GM18498 (cell line): Measurements from ENCODE around the gene GKN2.
"Not testable (repeated sequence)": the region's sequence is repeated elsewhere in the genome, so short reads cannot be mapped to it uniquely, and the experiment has no call there.

Source experiments
- ATAC-seq: cut with Tn5 transposase; IDR thresholded peaks from one replicate; pipeline ENCODE4 v1.9.1; 2021; ENCODE audit warnings: mild to moderate bottlenecking, moderate library complexity; ENCODE audit not compliant: unreplicated experiment

GKN2 gene

DNA sequence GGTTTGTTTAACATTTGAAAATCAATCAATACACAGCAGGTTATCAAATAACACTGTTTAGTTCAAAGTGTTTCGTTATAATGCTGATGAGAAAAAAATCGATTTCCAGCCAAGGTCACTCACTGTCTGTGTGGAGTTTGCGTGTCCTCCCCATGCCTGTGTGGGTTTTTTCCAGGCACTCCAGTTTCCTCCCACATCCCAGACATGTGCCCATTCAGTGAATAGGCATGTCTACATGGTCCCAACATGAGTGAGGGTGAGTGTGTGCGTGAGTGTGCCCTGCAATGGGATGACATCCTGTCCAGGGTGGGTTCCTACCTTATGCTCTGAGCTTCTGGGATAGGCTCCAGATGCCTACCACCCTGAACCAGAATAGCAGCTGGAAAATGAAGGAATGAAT lies 8.7 kb upstream of the GKN2 start:
- no peak for ATAC-seq

DNA sequence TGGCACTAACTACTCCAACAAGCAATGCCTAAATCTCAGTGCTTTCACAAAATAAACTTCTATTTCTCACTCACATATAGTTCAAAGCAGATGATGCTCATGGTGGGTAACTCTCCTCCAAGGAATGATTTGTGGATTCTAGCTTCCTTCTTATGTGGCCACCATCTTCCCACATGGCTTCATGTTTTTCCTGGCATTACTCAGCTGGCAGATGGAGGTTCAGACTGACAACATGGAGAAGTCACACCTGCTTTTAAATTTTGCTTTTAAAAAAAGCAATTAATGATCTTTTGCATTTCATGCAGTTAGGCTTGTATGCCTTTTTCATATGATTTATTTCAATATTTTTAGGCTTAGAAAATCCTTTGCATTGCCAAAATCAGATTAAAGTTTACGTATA lies 6.3 kb upstream of the GKN2 start:
- ATAC-seq, result no peak

DNA sequence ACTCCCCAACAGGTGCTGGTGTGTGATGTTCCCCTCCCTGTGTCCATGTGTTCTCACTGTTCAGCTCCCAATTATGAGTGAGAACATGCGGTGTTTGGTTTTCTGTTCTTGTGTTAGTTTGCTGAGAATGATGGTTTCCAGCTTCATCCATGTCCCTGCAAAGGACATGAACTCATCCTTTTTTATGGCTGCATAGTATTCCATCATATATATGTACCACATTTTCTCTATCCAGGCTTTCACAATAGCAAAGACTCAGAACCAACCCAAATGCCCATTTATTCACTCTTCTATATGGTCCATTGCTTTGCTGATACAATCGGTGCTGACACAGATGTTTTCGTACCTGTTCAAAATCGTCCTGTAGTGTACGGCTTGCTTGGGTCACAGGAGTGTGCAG lies 2.7 kb upstream of the GKN2 start:
- ATAC-seq, result not testable (repeated sequence)

DNA sequence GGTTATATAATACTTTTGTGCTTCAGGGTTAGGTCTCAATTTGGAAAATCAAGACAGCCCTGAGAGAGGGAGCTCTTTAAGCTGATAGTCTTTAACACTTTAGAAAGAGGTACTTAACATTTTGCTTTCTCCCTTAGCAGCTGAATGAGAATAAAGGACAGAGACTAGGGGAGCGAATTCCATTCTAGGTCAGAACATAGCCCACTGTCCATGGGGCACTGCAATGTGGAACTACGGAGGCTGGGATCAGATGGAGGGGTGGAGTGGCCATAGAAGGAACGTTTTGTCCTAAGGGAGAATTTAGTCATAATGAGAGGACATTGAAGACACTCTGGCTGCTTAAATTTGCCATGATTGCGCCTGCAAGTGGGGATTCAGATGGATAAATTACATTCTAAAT lies 794 bp downstream of the GKN2 start:
- no peak for ATAC-seq

DNA sequence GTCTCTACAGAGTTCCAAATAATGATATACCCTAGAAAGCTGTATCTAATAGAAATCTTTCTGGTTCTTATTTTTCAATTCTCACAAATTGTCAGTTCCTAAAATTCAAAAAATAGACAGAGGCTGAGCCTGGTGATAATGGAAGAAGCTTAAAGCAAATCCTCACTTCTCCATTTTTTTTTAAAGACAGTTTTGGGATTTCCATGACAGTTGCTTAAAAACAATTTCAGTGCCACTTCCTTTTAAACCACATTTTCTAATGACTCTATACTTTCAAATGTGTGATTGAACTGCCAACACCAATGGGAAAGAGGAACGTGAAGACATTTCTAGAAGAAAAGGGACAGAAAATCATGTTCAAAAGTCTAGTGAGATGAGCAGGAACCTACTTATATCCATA lies 4.0 kb downstream of the GKN2 start:
- no peak for ATAC-seq

DNA sequence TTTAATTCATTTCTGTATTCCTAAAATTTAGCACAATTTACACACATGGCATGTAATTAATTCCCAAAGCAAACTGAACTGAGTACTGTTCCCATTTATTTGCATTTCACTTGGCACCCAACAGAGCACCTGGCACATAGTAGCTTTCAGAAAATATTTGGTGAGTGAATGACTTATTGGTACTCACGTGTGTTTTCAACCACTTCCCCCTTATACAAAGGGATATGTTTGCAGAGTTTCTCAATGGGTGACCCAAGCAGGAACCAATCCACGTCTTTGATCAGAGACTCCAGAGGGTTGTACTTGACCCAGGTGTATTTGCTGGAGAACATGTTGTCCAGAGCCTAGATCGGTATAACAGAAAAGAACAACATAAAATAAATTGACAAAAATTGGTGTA lies 6.6 kb downstream of the GKN2 start:
- no peak for ATAC-seq

DNA sequence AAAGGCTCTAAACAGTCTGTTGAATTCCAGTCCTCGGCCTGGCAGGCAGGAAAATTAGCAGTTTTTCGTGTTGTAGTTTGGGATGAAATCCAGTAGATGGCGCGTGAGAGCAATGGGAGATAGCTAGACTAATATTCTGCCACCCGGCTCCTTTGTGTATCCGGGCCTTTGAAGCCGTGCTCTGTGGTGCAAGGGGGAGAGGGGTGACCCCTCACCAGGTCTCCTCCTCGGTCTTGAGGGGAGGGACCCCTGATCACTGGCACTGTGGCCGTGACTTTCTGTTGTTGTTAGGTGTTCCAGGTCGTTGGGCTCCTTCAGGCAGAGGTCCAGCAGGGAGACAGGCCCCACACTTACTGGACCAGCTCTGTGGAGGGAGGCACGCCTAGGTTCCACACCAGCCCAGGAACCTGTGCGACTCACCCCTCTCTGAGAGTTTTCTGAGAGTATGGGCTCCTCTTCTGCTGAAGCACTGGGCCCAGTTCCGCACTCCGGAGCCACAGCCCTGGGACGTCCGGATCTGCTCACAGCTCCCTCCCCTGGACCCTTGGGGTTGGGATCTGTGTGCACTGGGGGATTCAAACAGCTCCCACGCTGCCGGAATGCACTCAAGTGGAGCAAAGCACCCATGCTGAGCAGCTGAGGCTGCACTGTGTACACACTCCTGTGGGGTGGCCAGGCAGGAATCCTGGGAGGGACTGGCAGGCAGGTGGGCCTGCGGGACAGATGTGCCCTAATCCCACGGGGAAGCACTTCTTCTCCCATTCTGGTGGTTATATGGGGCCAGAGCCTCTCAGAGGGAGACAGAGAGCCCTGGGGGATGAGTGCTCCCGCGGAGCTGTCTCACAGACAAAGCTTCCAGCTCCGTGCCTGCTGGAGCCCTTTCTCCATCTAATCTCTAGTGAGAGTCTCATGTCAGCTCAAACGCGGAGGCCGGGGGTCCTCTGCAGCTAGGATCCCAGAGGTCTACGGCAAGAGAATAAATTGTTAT lies 8.8 kb downstream of the GKN2 start:
- ATAC-seq, result no peak

DNA sequence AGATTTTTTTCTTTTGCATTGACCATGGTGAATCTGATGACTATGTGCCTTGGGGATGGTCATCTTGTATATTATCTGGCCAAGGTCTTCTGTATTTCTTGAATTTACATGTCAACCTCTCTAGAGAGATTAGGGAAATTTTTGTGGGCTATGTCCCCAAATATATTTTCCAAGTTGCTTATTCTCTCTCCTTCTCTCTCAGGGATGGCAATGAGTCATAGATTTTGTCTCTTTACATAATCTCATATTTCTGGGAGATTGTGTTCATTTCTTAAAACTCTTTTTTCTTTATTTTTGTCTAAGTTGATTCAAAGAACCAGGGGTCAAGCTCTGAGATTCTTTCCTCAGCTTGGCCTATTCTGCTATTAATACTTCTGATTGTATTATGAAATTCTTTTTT lies 9.9 kb downstream of the GKN2 start:
- ATAC-seq, result no peak

DNA sequence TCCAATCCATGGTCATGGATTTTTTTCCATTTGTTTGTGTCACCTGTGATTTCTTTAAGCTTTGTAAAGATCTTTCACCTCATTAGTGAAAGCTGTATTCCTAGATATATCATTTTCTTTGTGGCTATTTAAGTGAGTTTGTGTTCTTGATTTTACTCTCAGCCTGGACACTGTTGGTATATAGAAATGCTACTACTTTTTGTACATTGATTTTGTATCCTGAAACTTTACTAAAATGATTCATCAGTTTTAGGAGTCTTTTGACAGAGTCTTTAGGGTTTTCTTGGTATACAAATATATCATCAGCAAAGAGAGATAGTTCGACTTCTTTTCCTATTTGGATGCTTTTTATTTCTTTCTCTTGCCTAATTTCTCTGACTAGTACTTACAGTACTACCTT lies 12.3 kb downstream of the GKN2 start:
- no peak for ATAC-seq

DNA sequence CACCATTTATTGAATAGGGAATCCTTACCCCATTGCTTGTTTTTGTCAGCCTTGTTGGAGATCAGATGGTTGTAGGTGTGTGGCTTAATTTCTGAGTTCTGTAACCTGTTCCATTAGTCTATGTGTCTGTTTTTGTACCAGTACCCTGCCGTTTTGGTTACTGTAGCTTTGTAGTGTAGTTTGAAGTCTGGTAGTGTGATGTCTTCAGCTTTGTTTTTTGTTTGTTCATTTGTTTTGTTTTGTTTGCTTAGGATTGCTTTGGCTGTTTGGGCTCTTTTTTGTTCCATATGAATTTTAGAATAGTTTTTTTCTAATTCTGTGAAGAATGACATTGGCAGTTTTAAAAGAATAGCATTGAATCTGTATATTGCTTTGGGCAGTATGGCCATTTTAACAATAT lies 12.7 kb downstream of the GKN2 start:
- no peak for ATAC-seq

DNA sequence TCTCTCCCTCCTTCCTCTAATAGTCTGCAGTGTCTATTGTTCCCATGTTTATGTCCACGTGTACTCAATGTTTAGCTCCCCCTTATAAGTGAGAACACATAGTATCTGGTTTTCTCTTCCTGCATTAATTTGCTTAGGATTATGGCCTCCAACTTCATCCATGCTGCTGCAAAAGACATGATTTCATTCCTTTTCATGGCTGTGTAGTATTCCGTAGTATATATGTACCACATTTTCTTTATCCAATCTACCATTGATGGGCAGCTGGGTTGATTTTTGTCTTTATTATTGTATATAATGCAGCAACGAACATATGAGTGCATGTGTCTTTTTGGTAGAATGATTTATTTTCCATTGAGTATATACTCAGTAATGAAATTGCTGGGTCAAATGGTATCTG lies 13.8 kb downstream of the GKN2 start:
- no peak for ATAC-seq

DNA sequence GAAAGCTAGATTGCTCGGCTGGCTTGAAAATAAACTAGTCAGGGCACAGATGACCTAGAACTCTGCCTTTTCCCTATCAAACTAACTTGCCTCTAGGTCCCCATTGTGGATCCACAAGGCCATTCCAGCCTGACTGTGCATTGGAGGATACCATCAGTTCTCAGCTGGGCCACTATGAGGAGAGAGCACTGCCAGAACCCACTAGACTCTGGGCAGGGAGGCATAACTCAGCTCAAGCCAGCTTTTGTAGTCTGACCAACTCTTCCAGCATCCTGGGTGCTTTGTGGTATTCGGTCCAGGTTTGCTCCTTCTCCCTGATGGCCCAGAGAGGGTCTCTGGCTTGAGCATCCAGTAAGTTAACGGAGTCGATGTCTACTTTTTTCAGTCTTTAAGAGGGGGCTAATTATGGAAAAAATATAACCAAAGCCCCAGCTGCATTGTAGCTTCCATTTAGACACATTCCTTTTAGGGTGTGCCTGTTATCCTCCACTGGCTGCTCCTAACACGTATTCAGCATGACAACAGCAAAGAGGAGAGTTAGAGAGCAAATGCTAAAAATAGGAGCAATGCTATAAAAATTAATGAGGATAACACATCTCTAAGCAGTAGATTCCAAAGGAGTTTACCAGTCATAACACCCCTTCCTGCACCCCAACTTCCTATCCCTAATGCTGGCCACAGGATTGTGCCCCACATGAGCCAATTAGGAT lies 15.2 kb downstream of the GKN2 start:
- ATAC-seq, result no peak

DNA sequence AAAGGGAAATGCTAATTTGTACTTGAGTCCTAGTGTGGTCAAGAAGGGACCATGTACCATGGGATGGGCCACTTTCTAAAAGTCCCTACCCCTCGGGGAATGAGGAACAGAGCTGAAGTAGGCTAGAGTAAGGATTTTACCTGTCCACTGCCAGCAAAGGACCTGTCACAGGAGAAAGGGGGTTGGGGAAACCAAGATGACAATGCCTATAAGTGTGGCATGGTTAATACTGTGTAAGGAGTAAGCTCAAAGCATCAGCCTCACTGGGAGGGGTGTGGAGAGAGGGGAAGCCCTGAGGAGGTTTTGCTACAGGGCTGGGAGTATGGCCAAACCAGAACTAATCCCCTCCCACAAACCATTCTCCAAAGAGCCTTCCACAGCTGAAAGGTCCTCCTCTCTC lies 15.8 kb downstream of the GKN2 start:
- ATAC-seq, result no peak

DNA sequence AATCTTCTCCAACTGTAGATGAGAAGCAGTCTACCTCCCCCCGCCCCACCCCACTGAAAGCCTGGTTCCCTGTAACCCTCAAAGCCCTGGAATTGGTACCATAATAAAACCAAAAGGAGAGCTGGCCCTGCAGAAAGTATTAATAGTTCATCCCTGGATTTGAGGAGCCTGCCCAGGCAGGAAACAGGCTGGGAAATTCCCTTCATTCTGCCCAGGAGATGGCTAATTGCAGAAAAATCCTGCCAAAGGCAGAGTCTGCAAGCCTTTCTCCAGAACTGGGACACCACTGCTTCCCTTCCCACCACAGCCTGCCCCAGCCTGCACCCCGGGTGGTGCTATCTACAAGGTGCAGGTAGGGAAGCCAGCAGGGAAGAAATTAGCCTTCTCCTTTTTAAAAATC lies 16.3 kb downstream of the GKN2 start:
- ATAC-seq, result no peak

DNA sequence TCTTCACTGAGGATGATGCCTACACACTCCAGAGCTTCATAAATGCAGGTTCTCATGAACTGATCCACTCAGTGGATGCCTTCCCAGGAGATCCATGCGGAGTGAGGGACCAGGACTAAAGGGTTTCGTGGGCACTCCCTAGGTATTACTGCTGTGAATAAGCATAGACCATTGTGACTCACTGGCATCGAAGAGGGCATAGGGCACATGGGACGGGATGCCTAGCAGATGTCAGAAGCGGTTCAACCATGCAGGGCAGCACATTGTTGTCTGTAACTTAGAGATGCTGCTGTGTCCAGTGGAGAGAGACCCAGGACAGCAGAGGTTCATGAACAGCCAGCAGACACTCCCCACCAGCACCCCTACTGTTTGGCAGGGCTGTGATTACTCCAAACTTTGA lies 17.2 kb downstream of the GKN2 start:
- no peak for ATAC-seq

DNA sequence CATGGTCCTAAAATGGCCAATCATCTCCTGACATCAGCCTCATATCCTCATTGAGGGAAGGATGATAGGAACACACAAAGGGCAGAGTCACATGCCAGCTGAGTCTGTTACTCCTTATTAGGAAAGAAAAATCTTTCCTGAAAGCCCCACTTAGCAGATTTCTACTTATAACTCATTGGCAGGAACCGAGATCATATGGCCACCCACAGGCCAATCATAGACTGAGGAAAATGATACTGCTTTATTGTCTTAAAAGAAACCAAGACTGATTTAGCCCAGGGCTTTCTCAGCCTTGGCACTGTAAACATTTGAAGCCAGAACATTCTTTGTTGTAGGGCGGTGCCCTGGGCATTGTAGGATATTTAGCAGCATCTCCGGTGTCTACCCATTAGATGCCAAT lies 18.7 kb downstream of the GKN2 start:
- ATAC-seq, result no peak

DNA sequence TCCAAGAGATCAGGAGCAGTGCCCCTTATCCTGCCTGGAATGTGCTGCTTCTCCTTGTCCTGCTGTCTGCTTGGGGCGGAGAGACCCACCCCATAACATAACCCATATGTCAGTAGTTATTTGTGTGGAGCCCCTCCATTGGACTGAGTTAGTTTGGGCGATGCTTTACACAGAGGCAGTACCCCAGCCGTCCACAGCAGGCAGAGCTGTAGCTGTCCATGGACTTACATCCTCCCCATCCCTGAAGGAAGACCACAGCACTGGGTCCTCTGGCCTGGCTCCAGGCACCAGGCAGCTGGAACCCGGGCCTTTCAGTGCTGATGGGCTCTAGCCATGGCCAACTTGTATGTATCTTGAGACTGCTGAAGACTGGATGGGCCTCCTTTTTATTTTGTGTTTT lies 20.3 kb downstream of the GKN2 start:
- ATAC-seq, result no peak

DNA sequence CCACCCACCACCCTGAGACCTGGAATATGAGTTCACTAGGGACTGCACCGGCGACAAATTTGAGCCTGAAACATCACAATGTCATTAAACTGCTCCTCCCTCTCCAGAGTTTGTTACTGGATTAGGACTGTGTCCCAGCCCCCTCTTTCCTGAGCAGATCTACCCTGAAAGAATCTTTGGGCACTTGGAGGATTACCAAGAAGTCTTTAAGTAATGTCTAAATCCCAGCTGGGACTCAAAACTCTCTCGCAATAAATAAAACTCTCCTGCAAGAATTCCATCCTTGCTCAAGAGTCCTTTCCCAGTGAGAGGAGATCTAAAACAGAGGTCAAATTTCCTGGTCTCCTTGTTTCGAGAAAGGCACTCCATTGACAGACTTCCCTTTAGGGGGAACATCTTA lies 20.9 kb downstream of the GKN2 start:
- ATAC-seq, result no peak

DNA sequence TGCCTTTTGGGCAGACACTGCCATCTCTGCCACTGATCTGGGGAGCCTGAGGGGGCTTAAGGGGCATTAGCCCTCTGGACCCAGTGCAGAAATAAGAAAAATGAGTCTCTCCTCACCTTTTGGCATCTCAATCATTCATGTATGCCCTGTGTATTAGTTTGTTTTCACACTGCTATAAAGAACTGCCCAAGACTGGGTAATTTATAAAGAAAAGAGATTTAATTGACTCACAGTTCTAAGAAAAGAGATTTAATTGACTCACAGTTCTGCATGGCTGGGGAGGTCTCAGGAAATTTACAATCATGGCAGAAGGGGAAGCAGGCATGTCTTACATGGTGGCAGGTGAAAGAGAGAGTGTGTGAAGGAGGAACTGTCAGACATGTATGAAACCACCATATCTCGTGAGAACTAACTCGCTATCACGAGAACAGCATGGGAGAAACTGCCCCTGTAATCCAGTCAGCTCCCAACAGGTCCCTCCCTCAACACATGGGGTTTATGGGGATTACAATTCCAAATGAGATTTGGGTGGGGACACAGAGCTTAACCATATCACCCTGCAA lies 21.5 kb downstream of the GKN2 start:
- ATAC-seq, result no peak

DNA sequence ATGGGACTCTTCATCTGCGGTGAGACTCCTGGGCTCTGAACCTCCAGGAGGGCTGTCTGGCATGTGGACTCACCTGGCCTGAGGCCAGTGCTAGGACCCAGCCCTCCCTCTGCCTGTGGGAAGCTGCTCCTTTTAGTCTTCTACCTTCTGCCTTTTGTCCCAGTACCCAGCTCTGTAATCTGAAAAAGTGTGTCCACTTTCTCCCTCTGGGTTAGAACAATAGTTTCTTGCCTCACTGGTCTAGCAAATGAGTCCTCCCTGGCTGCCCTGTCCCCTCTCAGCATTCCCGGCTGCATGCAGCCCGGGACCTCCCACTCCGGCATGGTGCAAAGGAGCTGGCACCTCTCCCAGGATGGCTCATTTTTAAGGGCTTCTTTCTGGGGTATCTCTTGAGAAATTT lies 25.9 kb downstream of the GKN2 start:
- no peak for ATAC-seq

DNA sequence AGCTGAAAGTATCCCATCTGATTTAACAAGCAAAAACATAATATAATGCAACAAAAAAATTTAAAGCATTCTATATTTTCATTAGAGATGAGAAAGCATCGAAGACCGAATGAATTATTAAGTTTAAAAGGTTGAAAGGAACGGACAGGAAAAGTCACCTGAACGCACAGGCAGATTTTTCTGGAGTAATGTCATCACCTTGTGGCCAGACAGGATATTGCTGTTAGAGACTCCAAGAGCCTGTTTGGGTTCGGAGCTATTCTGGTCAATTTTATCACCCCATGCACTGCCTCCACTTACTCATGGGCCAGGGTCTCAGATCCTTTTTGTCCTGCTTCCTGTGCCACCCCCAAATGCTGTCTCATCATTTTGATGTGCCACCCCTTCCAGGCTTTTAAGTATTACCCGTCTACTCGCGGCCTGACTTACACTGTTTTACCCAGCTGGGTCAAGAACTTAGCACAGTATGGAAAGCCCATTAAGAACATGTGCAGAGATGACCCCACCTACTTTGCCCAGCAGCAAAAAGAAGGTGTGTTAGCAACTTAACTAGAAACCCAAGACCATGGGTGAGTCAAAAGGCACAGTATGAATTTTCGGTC lies 27.3 kb downstream of the GKN2 start:
- ATAC-seq, result no peak

DNA sequence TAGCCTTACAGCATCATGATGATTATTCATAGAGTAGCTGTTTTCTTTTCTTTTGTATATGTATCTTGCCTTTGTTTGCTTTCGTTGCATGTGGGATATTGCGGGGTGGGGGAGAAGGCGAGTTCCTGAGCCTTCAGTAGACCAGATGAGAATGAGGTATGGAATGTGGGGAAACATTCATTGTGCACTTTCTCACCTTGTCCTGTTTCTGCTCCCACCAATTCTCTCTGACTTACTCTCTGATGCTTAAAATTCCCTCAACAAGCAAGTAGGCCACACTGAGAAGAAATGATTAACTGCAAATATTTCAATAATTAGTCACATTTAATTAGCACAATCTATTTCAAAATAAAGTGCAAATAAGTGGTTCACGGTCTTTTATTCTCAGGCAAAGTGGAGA lies 31.0 kb downstream of the GKN2 start:
- ATAC-seq, result no peak
